ENCODE data around the gene RNASET2. TPM values are rescaled to one million over a fixed set of nuclear protein-coding genes. Genes with fewer than 3 reads are reported as not detected.

The RNASET2 gene
- total and polyA plus RNA-seq, 2 of the 13 experiments (the other 11 are each of a cell fraction or from before 2014, with no cell fraction given) = 44.6 to 597 TPM

DNA sequence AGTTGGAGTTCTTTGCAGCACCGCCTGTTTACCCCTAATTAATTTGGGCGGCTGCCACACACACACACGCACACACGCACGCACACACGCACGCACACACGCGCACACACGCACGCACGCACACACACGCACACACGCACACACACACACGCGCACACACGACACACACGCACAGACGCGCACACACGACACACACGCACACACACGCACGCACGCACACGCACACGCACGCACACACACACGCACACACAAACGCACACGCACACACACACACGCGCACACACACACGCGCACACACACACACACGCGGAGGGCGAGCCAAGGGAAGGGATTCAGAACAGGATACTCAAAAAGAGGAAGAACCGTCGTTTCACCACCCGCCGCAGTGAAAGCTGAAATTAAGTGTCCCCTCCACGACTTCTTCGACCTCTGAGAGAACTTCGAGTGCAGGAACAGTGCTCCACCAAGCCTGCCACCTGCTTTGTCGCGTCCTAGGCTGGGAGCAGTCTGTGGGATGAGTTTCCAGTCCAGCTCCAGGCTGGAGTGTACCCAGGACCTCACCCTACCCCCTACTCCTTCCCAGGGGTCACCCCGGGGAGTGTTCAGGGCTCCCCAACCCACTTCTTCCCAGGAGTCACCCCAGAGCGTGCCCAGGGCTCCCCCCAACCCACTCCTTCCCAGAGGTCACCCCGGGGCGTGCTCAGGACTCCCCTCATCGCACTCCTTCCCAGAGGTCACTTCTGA lies 1.1 kb downstream of the RNASET2 start (continued):
- TF ChIP-seq, protein P1, sequence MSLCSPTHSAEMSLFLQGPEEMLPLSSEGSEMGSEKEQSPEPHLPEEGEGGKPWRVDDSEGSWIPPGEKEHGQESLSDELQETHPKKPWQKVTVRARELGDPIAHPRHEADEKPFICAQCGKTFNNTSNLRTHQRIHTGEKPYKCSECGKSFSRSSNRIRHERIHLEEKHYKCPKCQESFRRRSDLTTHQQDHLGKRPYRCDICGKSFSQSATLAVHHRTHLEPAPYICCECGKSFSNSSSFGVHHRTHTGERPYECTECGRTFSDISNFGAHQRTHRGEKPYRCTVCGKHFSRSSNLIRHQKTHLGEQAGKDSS (CRISPR knock-in tag; IDR thresholded peaks at IDR 0.05; ENCODE audit: borderline replicate concordance, low read depth) = peak; percentile 30; the same call in 1 of the 2 replicates
- TF ChIP-seq ZFY (CRISPR knock-in tag; IDR thresholded peaks at IDR 0.05) = no peak
- TF ChIP-seq, protein P2, sequence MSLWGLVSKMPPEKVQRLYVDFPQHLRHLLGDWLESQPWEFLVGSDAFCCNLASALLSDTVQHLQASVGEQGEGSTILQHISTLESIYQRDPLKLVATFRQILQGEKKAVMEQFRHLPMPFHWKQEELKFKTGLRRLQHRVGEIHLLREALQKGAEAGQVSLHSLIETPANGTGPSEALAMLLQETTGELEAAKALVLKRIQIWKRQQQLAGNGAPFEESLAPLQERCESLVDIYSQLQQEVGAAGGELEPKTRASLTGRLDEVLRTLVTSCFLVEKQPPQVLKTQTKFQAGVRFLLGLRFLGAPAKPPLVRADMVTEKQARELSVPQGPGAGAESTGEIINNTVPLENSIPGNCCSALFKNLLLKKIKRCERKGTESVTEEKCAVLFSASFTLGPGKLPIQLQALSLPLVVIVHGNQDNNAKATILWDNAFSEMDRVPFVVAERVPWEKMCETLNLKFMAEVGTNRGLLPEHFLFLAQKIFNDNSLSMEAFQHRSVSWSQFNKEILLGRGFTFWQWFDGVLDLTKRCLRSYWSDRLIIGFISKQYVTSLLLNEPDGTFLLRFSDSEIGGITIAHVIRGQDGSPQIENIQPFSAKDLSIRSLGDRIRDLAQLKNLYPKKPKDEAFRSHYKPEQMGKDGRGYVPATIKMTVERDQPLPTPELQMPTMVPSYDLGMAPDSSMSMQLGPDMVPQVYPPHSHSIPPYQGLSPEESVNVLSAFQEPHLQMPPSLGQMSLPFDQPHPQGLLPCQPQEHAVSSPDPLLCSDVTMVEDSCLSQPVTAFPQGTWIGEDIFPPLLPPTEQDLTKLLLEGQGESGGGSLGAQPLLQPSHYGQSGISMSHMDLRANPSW (CRISPR knock-in tag; IDR thresholded peaks at IDR 0.05; ENCODE audit: borderline replicate concordance) = no peak
- no peak for TF ChIP-seq ZFP37 (CRISPR knock-in tag; IDR thresholded peaks at IDR 0.05; ENCODE audit: borderline replicate concordance)
- TF ChIP-seq ETV6 (CRISPR knock-in tag; conservative IDR thresholded peaks at IDR 0.05) = no peak
- TF ChIP-seq, protein P3, sequence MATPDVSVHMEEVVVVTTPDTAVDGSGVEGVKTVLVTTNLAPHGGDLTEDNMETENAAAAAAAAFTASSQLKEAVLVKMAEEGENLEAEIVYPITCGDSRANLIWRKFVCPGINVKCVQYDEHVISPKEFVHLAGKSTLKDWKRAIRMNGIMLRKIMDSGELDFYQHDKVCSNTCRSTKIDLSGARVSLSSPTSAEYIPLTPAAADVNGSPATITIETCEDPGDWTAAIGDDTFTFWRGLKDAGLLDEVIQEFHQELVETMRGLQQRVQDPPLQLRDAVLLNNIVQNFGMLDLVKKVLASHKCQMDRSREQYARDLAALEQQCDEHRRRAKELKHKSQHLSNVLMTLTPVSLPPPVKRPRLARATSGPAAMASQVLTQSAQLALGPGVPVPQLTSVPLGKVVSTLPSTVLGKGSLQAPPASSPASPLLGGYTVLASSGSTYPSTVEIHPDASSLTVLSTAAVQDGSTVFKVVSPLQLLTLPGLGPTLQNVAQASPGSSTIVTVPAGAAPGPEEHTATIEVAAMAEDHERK (CRISPR knock-in tag; IDR thresholded peaks at IDR 0.05; ENCODE audit: low read depth) = no peak
- TF ChIP-seq TBX3 (IDR thresholded peaks at IDR 0.05; ENCODE audit: borderline replicate concordance) = 0 out of 2 replicates have a peak, but pooled peaks have one; percentile 32
- TF ChIP-seq POLR2A (IDR thresholded peaks at IDR 0.05; ENCODE audit: insufficient read depth in 1 of 2, low read depth in 2 of 2, low read length in 2 of 2) = no peak
- TF ChIP-seq SUZ12 (IDR thresholded peaks at IDR 0.05; ENCODE audit: low read depth, low read length) = no peak
- TF ChIP-seq ZFX (CRISPR knock-in tag; IDR thresholded peaks at IDR 0.05; ENCODE audit: low read depth) = no peak
- TF ChIP-seq, protein P4, sequence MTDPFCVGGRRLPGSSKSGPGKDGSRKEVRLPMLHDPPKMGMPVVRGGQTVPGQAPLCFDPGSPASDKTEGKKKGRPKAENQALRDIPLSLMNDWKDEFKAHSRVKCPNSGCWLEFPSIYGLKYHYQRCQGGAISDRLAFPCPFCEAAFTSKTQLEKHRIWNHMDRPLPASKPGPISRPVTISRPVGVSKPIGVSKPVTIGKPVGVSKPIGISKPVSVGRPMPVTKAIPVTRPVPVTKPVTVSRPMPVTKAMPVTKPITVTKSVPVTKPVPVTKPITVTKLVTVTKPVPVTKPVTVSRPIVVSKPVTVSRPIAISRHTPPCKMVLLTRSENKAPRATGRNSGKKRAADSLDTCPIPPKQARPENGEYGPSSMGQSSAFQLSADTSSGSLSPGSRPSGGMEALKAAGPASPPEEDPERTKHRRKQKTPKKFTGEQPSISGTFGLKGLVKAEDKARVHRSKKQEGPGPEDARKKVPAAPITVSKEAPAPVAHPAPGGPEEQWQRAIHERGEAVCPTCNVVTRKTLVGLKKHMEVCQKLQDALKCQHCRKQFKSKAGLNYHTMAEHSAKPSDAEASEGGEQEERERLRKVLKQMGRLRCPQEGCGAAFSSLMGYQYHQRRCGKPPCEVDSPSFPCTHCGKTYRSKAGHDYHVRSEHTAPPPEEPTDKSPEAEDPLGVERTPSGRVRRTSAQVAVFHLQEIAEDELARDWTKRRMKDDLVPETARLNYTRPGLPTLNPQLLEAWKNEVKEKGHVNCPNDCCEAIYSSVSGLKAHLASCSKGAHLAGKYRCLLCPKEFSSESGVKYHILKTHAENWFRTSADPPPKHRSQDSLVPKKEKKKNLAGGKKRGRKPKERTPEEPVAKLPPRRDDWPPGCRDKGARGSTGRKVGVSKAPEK (CRISPR knock-in tag; IDR thresholded peaks at IDR 0.05; ENCODE audit: borderline replicate concordance) = peak; percentile 88; the same call in 1 of the 2 replicates
- TF ChIP-seq POLR2AphosphoS5 (IDR thresholded peaks at IDR 0.05; ENCODE audit: low read depth, low read length) = peak; percentile 55; the same call in 1 of the 2 replicates
- TF ChIP-seq, protein P5, sequence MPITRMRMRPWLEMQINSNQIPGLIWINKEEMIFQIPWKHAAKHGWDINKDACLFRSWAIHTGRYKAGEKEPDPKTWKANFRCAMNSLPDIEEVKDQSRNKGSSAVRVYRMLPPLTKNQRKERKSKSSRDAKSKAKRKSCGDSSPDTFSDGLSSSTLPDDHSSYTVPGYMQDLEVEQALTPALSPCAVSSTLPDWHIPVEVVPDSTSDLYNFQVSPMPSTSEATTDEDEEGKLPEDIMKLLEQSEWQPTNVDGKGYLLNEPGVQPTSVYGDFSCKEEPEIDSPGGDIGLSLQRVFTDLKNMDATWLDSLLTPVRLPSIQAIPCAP (CRISPR knock-in tag; IDR thresholded peaks at IDR 0.05; ENCODE audit: low read depth) = no peak
- TF ChIP-seq IKZF1 (IDR thresholded peaks at IDR 0.05) = peak; percentile 13; the same call in 1 of the 2 replicates
- TF ChIP-seq, protein P6, sequence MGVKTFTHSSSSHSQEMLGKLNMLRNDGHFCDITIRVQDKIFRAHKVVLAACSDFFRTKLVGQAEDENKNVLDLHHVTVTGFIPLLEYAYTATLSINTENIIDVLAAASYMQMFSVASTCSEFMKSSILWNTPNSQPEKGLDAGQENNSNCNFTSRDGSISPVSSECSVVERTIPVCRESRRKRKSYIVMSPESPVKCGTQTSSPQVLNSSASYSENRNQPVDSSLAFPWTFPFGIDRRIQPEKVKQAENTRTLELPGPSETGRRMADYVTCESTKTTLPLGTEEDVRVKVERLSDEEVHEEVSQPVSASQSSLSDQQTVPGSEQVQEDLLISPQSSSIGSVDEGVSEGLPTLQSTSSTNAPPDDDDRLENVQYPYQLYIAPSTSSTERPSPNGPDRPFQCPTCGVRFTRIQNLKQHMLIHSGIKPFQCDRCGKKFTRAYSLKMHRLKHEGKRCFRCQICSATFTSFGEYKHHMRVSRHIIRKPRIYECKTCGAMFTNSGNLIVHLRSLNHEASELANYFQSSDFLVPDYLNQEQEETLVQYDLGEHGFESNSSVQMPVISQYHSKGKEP (CRISPR knock-in tag; IDR thresholded peaks at IDR 0.05) = no peak
- no peak for TF ChIP-seq ZNF572 (CRISPR knock-in tag; IDR thresholded peaks at IDR 0.05)
- TF ChIP-seq, protein P7, sequence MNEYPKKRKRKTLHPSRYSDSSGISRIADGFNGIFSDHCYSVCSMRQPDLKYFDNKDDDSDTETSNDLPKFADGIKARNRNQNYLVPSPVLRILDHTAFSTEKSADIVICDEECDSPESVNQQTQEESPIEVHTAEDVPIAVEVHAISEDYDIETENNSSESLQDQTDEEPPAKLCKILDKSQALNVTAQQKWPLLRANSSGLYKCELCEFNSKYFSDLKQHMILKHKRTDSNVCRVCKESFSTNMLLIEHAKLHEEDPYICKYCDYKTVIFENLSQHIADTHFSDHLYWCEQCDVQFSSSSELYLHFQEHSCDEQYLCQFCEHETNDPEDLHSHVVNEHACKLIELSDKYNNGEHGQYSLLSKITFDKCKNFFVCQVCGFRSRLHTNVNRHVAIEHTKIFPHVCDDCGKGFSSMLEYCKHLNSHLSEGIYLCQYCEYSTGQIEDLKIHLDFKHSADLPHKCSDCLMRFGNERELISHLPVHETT (CRISPR knock-in tag; conservative IDR thresholded peaks at IDR 0.05) = no peak

All from HepG2 (cell line).